Measurements from ENCODE around the gene TRAF3.

The TRAF3 gene

DNA sequence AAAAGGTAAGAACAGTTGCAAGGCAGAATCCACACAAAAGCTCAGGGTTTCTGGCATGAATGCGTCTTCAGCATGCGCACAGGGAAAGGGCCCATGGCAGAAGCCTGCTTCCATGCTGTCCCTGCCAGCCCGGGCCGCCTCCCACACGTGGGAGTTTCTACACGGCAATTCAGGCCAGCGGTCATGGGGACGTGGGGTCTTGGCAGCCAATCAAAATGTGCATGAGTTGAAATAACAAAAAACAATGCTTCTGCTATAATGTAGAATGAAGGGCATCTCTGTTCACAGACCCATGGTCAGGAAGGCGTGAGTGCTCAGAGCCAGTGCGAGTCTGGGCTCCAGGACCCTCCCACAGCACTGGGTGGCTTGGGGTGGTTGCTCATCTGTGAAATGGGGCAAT, 173.8 kb downstream of the TRAF3 start:
- in situ Hi-C loops (cut with HindIII; ENCODE audit: low pct_ligation_motif_present, low sequenced_read_pairs) = no loop called here
- H3K27ac ChIP-seq = no peak overlapping the region
- no peak for DNase-seq
- no peaks in the 10 kb centered on the region for H3K27me3 ChIP-seq (replicated peaks)
- TF ChIP-seq, protein P1, sequence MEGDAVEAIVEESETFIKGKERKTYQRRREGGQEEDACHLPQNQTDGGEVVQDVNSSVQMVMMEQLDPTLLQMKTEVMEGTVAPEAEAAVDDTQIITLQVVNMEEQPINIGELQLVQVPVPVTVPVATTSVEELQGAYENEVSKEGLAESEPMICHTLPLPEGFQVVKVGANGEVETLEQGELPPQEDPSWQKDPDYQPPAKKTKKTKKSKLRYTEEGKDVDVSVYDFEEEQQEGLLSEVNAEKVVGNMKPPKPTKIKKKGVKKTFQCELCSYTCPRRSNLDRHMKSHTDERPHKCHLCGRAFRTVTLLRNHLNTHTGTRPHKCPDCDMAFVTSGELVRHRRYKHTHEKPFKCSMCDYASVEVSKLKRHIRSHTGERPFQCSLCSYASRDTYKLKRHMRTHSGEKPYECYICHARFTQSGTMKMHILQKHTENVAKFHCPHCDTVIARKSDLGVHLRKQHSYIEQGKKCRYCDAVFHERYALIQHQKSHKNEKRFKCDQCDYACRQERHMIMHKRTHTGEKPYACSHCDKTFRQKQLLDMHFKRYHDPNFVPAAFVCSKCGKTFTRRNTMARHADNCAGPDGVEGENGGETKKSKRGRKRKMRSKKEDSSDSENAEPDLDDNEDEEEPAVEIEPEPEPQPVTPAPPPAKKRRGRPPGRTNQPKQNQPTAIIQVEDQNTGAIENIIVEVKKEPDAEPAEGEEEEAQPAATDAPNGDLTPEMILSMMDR (IDR thresholded peaks at IDR 0.05; ENCODE audit: low read depth, low read length, missing control alignments) = no peak
- H3K4me3 ChIP-seq (ENCODE audit: low read depth, low read length) = no peak overlapping the region
- H3K36me3 ChIP-seq (replicated peaks) = peaks cover 84% of the 10 kb centered on the region

DNA sequence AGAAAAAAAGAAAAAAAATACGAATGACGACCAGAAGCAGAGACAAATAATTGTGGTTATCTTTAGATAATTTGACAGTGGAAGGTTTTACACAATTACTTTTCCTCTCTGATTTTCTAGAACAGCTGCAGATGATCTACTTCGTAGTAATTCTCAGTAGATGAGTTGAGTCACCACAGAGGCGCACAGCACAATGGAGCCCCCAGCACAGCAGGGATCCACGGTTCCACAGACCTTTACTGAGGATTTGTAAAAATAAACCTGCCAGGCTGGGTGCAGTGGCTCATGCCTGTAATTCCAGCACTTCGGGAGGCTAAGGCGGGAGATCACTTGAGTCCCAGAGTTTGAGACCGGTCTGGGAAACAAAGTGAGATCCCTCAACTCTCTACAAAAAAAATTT, 174.6 kb downstream of the TRAF3 start:
- H3K27ac ChIP-seq = no peak overlapping the region
- DNase-seq = peak; percentile 79
- no peaks in the 10 kb centered on the region for H3K27me3 ChIP-seq (replicated peaks)
- peaks cover 83% of the 10 kb centered on the region for H3K36me3 ChIP-seq (replicated peaks)
- in situ Hi-C loops (cut with HindIII; ENCODE audit: low pct_ligation_motif_present, low sequenced_read_pairs) = no loop called here
- TF ChIP-seq, protein P1 (IDR thresholded peaks at IDR 0.05; ENCODE audit: low read depth, low read length, missing control alignments) = no peak
- H3K4me3 ChIP-seq (ENCODE audit: low read depth, low read length) = no peak overlapping the region

DNA sequence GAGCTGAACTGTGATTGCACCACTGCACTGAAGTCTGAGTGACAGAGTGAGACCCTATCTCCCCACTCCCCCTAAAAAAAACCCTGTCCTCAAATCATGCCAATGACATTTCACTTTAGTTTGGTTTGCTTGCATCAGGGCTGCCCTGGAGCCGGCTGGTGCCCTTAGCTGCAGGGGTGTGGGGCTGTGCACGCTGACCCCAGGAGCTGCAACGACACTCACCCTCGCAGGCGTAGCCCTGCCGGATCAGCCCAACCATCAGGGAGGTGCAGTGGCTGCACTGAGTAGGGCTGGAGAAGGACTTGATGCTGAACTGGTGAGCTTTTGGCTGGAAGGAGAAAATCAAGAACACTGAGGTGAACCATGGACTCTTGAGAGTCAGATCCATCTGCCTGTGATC, 175.0 kb downstream of the TRAF3 start:
- Histone ChIP-seq H3K4me3 (ENCODE audit: low read depth, low read length) (no peak overlapping the region), H3K27me3 (replicated peaks) (no peaks in the 10 kb centered on the region), H3K27ac (no peak overlapping the region), H3K36me3 (replicated peaks) (peaks cover 80% of the 10 kb centered on the region)
- DNase-seq = no peak
- in situ Hi-C loops (cut with HindIII; ENCODE audit: low pct_ligation_motif_present, low sequenced_read_pairs) = no loop called here
- TF ChIP-seq, protein P1 (IDR thresholded peaks at IDR 0.05; ENCODE audit: low read depth, low read length, missing control alignments) = no peak

DNA sequence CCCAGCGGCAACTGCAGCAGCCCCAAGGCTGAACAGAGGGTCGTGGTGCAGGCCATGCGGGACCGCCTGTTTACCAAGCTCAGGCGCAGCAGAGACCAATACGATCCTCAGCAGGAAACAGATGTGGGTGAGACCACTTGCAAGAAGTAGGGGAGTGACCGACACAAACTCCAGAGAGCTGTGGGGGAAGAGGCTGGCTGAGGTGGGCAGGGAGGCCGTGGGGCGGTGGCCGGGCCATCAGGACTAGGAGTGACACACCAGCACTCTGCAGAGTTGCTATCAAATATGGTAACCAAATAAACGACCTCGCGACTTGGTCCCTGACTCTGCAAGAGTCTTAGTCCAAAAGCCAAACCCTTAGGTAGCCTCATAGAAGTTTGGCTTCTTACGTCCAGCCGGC, 175.9 kb downstream of the TRAF3 start:
- DNase-seq = no peak
- H3K4me3 ChIP-seq (ENCODE audit: low read depth, low read length) = no peak overlapping the region
- TF ChIP-seq, protein P1 (IDR thresholded peaks at IDR 0.05; ENCODE audit: low read depth, low read length, missing control alignments) = no peak
- H3K36me3 ChIP-seq (replicated peaks) = peaks cover 82% of the 10 kb centered on the region
- H3K27me3 ChIP-seq (replicated peaks) = no peaks in the 10 kb centered on the region
- H3K27ac ChIP-seq = no peak overlapping the region
- in situ Hi-C loops (cut with HindIII; ENCODE audit: low pct_ligation_motif_present, low sequenced_read_pairs) = no loop called here

DNA sequence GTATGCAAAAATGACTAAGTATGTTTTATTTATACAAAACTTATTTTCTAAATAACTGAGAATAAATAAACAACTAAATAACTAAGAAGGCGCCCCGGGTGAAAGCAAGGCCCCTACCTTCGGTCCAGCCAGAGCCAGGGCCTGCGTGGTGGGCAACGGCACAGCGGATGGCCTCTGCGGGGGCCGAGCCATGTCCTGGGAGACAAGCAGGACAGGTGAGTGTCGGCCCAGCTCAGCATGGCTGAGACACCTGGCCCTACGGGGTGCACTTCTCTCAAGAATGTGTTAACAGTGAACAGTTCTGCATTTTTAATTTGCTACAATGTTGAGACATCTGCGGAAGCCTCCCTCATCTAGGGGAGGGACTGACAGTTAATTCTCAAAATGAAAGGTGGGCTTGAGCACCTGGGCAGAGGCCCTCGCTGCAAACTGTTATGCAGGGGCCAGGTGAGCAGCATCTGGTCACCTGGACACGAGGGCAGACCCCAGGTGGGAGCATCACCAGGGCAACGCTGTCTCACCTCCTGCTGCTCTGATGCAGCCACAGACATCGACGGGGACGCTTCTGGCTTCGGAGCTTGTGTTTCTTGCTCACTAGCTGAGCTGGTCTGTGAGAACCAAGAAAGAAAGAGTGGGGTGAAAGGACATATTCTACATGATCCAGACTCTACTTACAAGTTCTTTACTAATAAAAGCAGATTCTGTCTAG, 177.0 kb downstream of the TRAF3 start:
- no peak for DNase-seq
- TF ChIP-seq, protein P1 (IDR thresholded peaks at IDR 0.05; ENCODE audit: low read depth, low read length, missing control alignments) = no peak
- peaks cover 85% of the 10 kb centered on the region for H3K36me3 ChIP-seq (replicated peaks)
- H3K27me3 ChIP-seq (replicated peaks) = no peaks in the 10 kb centered on the region
- H3K4me3 ChIP-seq (ENCODE audit: low read depth, low read length) = no peak overlapping the region
- in situ Hi-C loops (cut with HindIII; ENCODE audit: low pct_ligation_motif_present, low sequenced_read_pairs) = no loop called here
- H3K27ac ChIP-seq = no peak overlapping the region
